Measurements from ENCODE around the gene PDZRN4. TPM values are rescaled to one million over a fixed set of nuclear protein-coding genes. Genes with fewer than 3 reads are reported as not detected.
"Not testable (repeated sequence)": the region's sequence is repeated elsewhere in the genome, so short reads cannot be mapped to it uniquely, and the experiment has no call there.

Gene PDZRN4
- total RNA-seq, 1 donor from 2014 or later = 0.20 TPM

- no peak for ATAC-seq
- DNase-seq (ENCODE audit: low spot score) = no peak
These were observed 89.8 kb downstream of the PDZRN4 start for GRCh38 chr12:41277946-41278267.

GRCh38 chr12:41280341-41281095 lies 92.4 kb downstream of the PDZRN4 start:
- not testable (repeated sequence) for DNase-seq (ENCODE audit: low spot score); ATAC-seq

GRCh38 chr12:41285470-41285869 lies 97.3 kb downstream of the PDZRN4 start:
- ATAC-seq; DNase-seq (ENCODE audit: low spot score): not testable (repeated sequence)

- peak; percentile 94 for ATAC-seq
These were observed 98.3 kb downstream of the PDZRN4 start for GRCh38 chr12:41286426-41286825.

GRCh38 chr12:41287500-41288141 lies 99.5 kb downstream of the PDZRN4 start:
- ATAC-seq (no peak), DNase-seq (ENCODE audit: low spot score) (no peak)

More at GRCh38 chr12:41286426-41286825, 98.3 kb downstream of the PDZRN4 start:
- DNase-seq (ENCODE audit: low spot score) = no peak

GRCh38 chr12:41288142-41288811 lies 100.2 kb downstream of the PDZRN4 start:
- no peak for ATAC-seq
- no peak for DNase-seq (ENCODE audit: low spot score)

GRCh38 chr12:41289501-41289900 lies 101.4 kb downstream of the PDZRN4 start:
- DNase-seq (ENCODE audit: low spot score) (no peak), ATAC-seq (no peak)

- DNase-seq (ENCODE audit: low spot score) (no peak), ATAC-seq (no peak)
These were observed 104.9 kb downstream of the PDZRN4 start for GRCh38 chr12:41293011-41293410.

- no peak for ATAC-seq
These were observed 105.3 kb downstream of the PDZRN4 start for GRCh38 chr12:41293461-41293860.

GRCh38 chr12:41302979-41303403 lies 114.9 kb downstream of the PDZRN4 start:
- ATAC-seq (no peak), DNase-seq (ENCODE audit: low spot score) (no peak)

More at GRCh38 chr12:41293461-41293860, 105.3 kb downstream of the PDZRN4 start:
- DNase-seq (ENCODE audit: low spot score) = no peak

GRCh38 chr12:41304526-41304925 lies 116.4 kb downstream of the PDZRN4 start:
- DNase-seq (ENCODE audit: low spot score) (no peak), ATAC-seq (no peak)

- ATAC-seq = no peak
- no peak for DNase-seq (ENCODE audit: low spot score)
These were observed 122.2 kb downstream of the PDZRN4 start for GRCh38 chr12:41310367-41310766.

GRCh38 chr12:41311883-41312282 lies 123.8 kb downstream of the PDZRN4 start:
- no peak for DNase-seq (ENCODE audit: low spot score)

GRCh38 chr12:41312451-41312850 lies 124.3 kb downstream of the PDZRN4 start:
- DNase-seq (ENCODE audit: low spot score); ATAC-seq: not testable (repeated sequence)

More at GRCh38 chr12:41311883-41312282, 123.8 kb downstream of the PDZRN4 start:
- ATAC-seq = no peak

GRCh38 chr12:41325336-41325735 lies 137.2 kb downstream of the PDZRN4 start:
- DNase-seq (ENCODE audit: low spot score) = no peak
- ATAC-seq = no peak

- DNase-seq (ENCODE audit: low spot score) (no peak), ATAC-seq (no peak)
These were observed 139.2 kb downstream of the PDZRN4 start for GRCh38 chr12:41327096-41327895.

GRCh38 chr12:41333974-41334373 lies 145.9 kb downstream of the PDZRN4 start:
- DNase-seq (ENCODE audit: low spot score) (no peak), ATAC-seq (no peak)

GRCh38 chr12:41334390-41334789 lies 146.3 kb downstream of the PDZRN4 start:
- ATAC-seq (no peak), DNase-seq (ENCODE audit: low spot score) (no peak)

- no peak for DNase-seq (ENCODE audit: low spot score)
- ATAC-seq = no peak
These were observed 148.0 kb downstream of the PDZRN4 start for GRCh38 chr12:41336041-41336549.

- ATAC-seq = no peak
- no peak for DNase-seq (ENCODE audit: low spot score)
These were observed 151.7 kb downstream of the PDZRN4 start for GRCh38 chr12:41339784-41340183.

Measured in left lobe of liver (tissue), 2 donors.